Stimulated activated CD8-positive, alpha-beta memory T cell treated with anti-CD3 and anti-CD28 coated beads, Interleukin-15, amount 100 ng/mL, for 1 hour (primary cell): ENCODE measurements around the gene HSD17B13.

Experiments used
- DNase-seq: peaks from one replicate; pipeline ENCODE4 v3.0.0-alpha.2; 2020; ENCODE audit warnings: low read depth

HSD17B13 gene

DNA sequence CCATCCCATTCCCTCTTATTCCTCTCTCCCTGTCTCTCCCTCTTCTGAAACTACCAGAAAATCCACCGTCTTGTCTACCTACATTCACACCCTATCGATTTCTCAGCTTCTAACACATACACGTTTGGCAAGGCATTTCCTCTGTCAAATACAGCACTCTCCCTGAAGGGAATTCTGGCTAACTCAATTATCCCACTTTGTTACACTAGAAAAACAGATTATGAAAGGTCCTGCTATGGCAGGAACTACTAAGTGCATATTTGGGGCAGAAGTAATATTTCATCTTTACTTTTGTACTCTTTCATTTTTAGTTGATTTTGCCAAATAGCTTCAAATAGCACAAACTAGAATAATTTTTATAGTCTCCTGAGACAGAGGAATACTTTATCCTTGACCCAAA, 55.7 kb downstream of the HSD17B13 start:
- DNase-seq: no peak

DNA sequence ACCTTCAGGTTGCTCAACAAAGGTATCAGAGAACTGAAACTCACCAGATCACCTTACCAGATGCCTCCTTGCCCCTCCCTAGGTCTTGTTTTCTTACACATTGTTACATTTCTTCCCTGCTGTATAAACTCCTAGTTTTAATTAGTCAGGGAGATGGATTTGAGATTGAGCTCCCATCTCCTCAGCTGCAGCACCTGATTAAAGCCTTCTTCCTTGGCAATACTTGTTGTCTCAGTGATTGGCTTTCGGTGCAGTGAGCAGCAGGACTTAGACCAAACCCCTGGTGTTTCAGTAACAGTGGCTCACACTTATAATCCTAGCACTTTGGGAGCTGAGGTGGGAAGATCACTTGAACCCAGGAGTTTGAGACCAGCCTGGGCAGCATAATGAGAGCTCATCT, 59.8 kb downstream of the HSD17B13 start:
- no peak for DNase-seq

DNA sequence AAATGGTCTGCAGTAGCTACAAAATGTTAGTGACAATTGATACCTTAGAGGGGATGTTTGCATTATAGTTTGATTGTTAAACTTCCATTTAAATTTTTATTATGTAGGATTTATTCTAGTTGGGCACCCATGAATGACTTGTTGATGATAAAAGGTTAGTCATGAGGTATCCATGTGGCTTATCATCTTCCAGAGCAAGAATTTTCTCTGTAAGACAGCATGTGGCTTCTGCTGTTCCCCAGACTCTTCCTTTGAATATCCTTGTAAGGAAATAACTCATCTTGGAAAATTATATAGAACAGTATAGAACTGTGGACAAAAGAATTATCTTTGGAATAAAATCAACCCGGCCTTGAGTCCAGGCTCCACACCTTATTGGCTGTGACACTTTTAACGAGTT, 62.2 kb downstream of the HSD17B13 start:
- DNase-seq: no peak

DNA sequence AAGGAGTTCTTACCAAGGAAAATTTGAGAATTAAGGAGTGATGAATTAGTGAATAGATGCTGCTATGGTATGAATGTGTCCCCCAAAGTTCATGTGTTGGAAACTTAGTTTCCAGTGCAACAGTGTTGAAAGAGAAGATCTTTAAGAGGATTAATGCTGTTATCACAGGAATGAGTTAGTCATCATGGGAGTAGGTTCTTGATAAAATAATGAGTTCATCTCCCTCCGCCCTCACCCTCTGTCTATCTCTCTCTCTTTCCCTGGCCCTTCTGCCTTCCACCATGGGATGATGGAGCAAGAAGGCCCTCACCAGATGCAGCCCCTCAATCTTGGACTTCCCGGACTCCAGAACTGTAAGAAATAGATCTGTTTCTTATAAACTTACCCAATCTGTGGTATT, 64.0 kb downstream of the HSD17B13 start:
- DNase-seq: no peak

DNA sequence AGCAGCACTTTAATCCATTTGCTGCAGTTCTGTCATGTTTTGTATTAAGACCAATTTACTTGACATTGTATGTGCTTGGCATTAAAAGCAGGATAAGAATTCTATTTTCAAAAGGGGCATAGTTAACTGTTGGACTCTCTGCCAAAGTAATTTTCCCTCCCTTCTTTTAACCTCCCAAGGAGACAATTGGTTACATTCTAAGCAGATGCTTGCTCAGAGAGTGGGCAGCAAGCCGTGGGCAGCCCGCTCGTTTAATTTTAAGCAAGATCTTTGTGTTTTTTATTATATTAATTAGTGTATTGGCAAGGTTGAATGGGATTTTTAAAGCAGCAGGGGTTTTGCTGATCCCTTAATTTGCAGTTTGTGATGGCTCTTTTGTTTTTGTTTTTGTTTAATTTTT, 65.2 kb downstream of the HSD17B13 start:
- no peak for DNase-seq

DNA sequence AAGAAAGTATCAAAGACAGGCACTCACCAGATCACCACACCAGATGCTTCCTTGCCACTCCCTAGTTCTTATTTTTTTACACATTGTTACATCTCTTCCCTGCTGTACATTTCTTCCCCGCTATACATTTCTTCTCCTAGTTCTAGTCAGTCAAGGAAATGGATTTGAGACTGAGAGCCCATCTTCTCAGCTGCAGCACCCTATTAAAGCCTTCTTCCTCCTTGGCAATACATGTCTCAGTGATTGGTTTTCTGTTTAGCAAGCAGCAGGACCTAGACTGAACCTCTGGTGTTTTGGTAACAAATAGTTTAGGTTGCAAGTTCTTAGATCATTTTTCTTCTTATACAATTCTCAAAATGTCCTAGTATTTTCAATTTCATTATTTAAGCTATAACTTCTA, 66.9 kb downstream of the HSD17B13 start:
- no peak for DNase-seq
